Tibial artery (tissue), 4 donors: ENCODE measurements around the gene FAM24B.

ENCODE experiments used
- DNase-seq, 2 donors: peaks; one replicate each; pipeline ENCODE4 v3.0.0-alpha.2; 2019
- H3K27ac ChIP-seq, 2 donors: fragments of 200-600 bp; sonication (generic) in 1 of 2; 1 replicate in 1 of 2; 2 replicates in 1 of 2; pipeline ENCODE4 v1.5.1; 2018 to 2019; ENCODE audit warnings: mild to moderate bottlenecking in 1 of 2
- H3K27me3 ChIP-seq, 2 donors: fragments of 200-600 bp; sonication (generic) in 1 of 2; one replicate each; pipeline versions ENCODE4 v1.5.1 to v1.6.0; 2016 to 2019
- H3K36me3 ChIP-seq, 3 donors: fragments of 200-600 bp; sonication (generic) in 2 of 3; one replicate each; pipeline ENCODE4 v1.5.1; 2016 to 2019; ENCODE audit warnings: mild to moderate bottlenecking in 2 of 3
- H3K4me1 ChIP-seq, 4 donors: fragments of 200-600 bp; sonication (generic) in 2 of 4; 1 replicate in 3 of 4; 2 replicates in 1 of 4; pipeline ENCODE4 v1.5.1; 2016 to 2019
- H3K4me3 ChIP-seq, 2 donors: fragments of 200-600 bp; sonication (generic) in 1 of 2; 1 replicate in 1 of 2; 2 replicates in 1 of 2; pipeline ENCODE4 v1.5.1; 2018 to 2019; ENCODE audit warnings: mild to moderate bottlenecking in 2 of 2
- H3K9me3 ChIP-seq, 3 donors: fragments of 200-600 bp; sonication (generic) in 1 of 3; one replicate each; pipeline ENCODE4 v1.5.1; 2016 to 2019
- intact Hi-C: fragments of 100-400 bp; cut with DNase I; formaldehyde crosslinking; loops from one replicate; pipeline ENCODE4 v1.15.0; 2023; ENCODE audit warnings: low total_unique reads
- TF ChIP-seq, protein P1 (sequence below), 2 experiments: fragments of 200-600 bp in 1 of 2; fragments of 450-650 bp in 1 of 2; IDR thresholded peaks; one replicate each; pipeline ENCODE4 v1.5.1; 2017 to 2019; ENCODE audit warnings: antibody characterized with exemption in 2 of 2, mild to moderate bottlenecking in 1 of 2, moderate library complexity in 1 of 2

Gene FAM24B

GRCh38 chr10:122894261-122894944 lies 15.0 kb upstream of the FAM24B start:
- no peaks in the 10 kb centered on the region for H3K9me3 ChIP-seq
- TF ChIP-seq, protein P1, sequence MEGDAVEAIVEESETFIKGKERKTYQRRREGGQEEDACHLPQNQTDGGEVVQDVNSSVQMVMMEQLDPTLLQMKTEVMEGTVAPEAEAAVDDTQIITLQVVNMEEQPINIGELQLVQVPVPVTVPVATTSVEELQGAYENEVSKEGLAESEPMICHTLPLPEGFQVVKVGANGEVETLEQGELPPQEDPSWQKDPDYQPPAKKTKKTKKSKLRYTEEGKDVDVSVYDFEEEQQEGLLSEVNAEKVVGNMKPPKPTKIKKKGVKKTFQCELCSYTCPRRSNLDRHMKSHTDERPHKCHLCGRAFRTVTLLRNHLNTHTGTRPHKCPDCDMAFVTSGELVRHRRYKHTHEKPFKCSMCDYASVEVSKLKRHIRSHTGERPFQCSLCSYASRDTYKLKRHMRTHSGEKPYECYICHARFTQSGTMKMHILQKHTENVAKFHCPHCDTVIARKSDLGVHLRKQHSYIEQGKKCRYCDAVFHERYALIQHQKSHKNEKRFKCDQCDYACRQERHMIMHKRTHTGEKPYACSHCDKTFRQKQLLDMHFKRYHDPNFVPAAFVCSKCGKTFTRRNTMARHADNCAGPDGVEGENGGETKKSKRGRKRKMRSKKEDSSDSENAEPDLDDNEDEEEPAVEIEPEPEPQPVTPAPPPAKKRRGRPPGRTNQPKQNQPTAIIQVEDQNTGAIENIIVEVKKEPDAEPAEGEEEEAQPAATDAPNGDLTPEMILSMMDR (IDR thresholded peaks at IDR 0.05): no peak

GRCh38 chr10:122884166-122884565 lies 4.8 kb upstream of the FAM24B start:
- no peaks in the 10 kb centered on the region for H3K36me3 ChIP-seq
- peaks cover 0 to 8% of the 10 kb centered on the region in 2 donors for H3K27me3 ChIP-seq
- no peak for DNase-seq
- TF ChIP-seq, protein P1 (IDR thresholded peaks at IDR 0.05): no peak
- H3K9me3 ChIP-seq: no peaks in the 10 kb centered on the region
- peaks cover 0 to 10% (median 8%) of the 10 kb centered on the region in 4 donors for H3K4me1 ChIP-seq
- H3K27ac ChIP-seq: no peak overlapping the region
- H3K4me3 ChIP-seq: no peak overlapping the region
- intact Hi-C loops: no loop called here

More at GRCh38 chr10:122894261-122894944, 15.0 kb upstream of the FAM24B start:
- no peak for DNase-seq
- intact Hi-C loops: no loop called here
- Histone ChIP-seq H3K36me3 (no peaks in the 10 kb centered on the region), H3K27me3 (peaks cover 0 to 3% of the 10 kb centered on the region in 2 donors), H3K27ac (no peak overlapping the region), H3K4me1 (no peaks in the 10 kb centered on the region), H3K4me3 (no peak overlapping the region)

GRCh38 chr10:122882766-122883165 lies 3.4 kb upstream of the FAM24B start:
- intact Hi-C loops: no loop called here

GRCh38 chr10:122878799-122879338 lies 512 bp downstream of the FAM24B start:
- peaks cover 0 to 3% of the 10 kb centered on the region in 2 donors for H3K27me3 ChIP-seq
- DNase-seq: no peak
- TF ChIP-seq, protein P1 (IDR thresholded peaks at IDR 0.05): no peak
- H3K36me3 ChIP-seq: no peaks in the 10 kb centered on the region
- H3K4me1 ChIP-seq: peaks cover 0 to 10% (median 9%) of the 10 kb centered on the region in 4 donors
- peak overlapping the region; percentile 47 to 66 for H3K4me3 ChIP-seq
- H3K9me3 ChIP-seq: no peaks in the 10 kb centered on the region
- H3K27ac ChIP-seq: peak overlapping the region; percentile 3 to 5
- intact Hi-C loops: no loop called here

More at GRCh38 chr10:122882766-122883165, 3.4 kb upstream of the FAM24B start:
- Histone ChIP-seq H3K27me3 (peaks cover 0 to 3% of the 10 kb centered on the region in 2 donors), H3K27ac (no peak overlapping the region), H3K9me3 (no peaks in the 10 kb centered on the region), H3K4me3 (no peak overlapping the region), H3K4me1 (peaks cover 0 to 10% (median 9%) of the 10 kb centered on the region in 4 donors), H3K36me3 (no peaks in the 10 kb centered on the region)
- DNase-seq: no peak
- TF ChIP-seq, protein P1 (IDR thresholded peaks at IDR 0.05): no peak

DNA sequence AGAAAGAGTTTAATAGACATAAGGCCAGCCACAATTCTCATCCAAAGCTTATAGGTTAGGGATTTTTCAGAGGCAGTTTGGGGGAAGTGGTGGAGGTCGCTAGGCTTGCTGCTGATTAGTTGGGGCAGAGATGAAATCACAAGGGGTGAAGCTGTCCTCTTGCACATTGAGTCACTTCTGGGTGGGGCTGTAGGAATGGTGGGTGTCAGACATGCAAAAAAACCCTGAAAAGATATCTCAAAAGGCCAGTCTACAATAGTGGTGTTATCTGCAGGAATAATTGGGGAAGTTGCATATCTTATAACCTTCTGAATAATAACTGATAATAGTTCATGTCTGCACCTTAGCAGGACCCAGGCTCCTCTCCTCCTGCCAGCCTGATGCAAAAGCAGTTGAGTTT lies 2.1 kb downstream of the FAM24B start:
- TF ChIP-seq, protein P1 (IDR thresholded peaks at IDR 0.05): no peak
- Histone ChIP-seq H3K27me3 (peaks cover 0 to 3% of the 10 kb centered on the region in 2 donors), H3K36me3 (no peaks in the 10 kb centered on the region), H3K4me1 (peaks cover 0 to 10% (median 9%) of the 10 kb centered on the region in 4 donors), H3K4me3 (no peak overlapping the region), H3K9me3 (no peaks in the 10 kb centered on the region), H3K27ac (no peak overlapping the region)
- no peak for DNase-seq
- intact Hi-C loops: no loop called here
